AG04450 (cell line): ENCODE measurements around the gene AGMO. TPM values are rescaled to one million over a fixed set of nuclear protein-coding genes. Genes with fewer than 3 reads are reported as not detected.

Experiments
- CTCF ChIA-PET: fragments of 300-600, 350-600 bp; formaldehyde crosslinking; extraction: SDS; loops from one replicate; lab custom pipeline; 2022; ENCODE audit warnings: antibody characterized with exemption, inconsistent platforms; lab: Charles Lee
- POLR2A ChIA-PET: fragments of 350-600 bp; formaldehyde crosslinking; extraction: SDS; loops from one replicate; lab custom pipeline; 2021; ENCODE audit warnings: antibody characterized with exemption, inconsistent platforms; lab: Yijun Ruan, JAX
- DNase-seq: peaks from one replicate; pipeline ENCODE4 v3.0.0-alpha.2; 2011; ENCODE audit warnings: low read depth, low spot score
- H3K27ac ChIP-seq: one replicate; pipeline ENCODE4 v1.5.1; 2012; ENCODE audit warnings: low read depth, low read length, control low read depth
- H3K27me3 ChIP-seq: one replicate; pipeline ENCODE4 v1.6.0; 2012; ENCODE audit warnings: low read length; ENCODE audit not compliant: control insufficient read depth, insufficient read depth
- H3K4me3 ChIP-seq: 2 replicates; pipeline ENCODE4 v1.5.1; 2011; ENCODE audit warnings: mild to moderate bottlenecking, low read depth, low read length, control low read depth
- H3K9me3 ChIP-seq: 2 replicates; pipeline ENCODE4 v1.5.1; 2012; ENCODE audit warnings: low read length; ENCODE audit not compliant: control insufficient read depth, insufficient read depth
- polyA plus RNA-seq: library from polyadenylated mRNA; depleted of rRNA; stranded (reverse); fragments of >200 nt; gene quantifications from 2 replicates; pipeline ENCODE4 v1.2.3, GENCODE V29; 2011
- TF ChIP-seq, protein P1 (sequence below): IDR thresholded peaks from 2 replicates; pipeline ENCODE4 v1.5.1; 2011; ENCODE audit warnings: low read depth, low read length, control low read depth, inconsistent platforms

AGMO gene
- polyA plus RNA-seq, 1 experiment = 0.10 TPM

DNA sequence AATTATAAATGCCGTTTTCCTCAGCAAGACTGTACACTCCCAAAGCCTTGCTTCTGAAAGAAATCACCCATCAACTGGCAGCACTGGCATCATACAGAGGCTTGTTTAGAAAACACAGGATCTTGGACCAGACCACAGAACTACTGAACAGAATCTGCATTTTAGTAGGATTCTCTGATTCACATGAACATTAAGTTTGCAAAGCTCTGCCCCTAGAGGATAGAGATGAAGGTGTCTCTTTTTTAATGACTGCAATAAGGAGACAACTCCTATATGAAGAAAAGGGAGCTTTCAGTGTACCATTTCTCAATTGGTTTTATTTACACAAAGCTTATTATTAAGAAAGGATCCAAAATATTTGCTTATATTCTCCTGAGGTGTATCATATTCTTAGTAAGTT is 172.7 kb downstream of the AGMO start:
- no peak for DNase-seq
- Histone ChIP-seq H3K27ac (no peak overlapping the region), H3K4me3 (no peak overlapping the region), H3K9me3 (no peaks in the 10 kb centered on the region), H3K27me3 (no peaks in the 10 kb centered on the region)
- POLR2A ChIA-PET = no interaction called here
- TF ChIP-seq, protein P1, sequence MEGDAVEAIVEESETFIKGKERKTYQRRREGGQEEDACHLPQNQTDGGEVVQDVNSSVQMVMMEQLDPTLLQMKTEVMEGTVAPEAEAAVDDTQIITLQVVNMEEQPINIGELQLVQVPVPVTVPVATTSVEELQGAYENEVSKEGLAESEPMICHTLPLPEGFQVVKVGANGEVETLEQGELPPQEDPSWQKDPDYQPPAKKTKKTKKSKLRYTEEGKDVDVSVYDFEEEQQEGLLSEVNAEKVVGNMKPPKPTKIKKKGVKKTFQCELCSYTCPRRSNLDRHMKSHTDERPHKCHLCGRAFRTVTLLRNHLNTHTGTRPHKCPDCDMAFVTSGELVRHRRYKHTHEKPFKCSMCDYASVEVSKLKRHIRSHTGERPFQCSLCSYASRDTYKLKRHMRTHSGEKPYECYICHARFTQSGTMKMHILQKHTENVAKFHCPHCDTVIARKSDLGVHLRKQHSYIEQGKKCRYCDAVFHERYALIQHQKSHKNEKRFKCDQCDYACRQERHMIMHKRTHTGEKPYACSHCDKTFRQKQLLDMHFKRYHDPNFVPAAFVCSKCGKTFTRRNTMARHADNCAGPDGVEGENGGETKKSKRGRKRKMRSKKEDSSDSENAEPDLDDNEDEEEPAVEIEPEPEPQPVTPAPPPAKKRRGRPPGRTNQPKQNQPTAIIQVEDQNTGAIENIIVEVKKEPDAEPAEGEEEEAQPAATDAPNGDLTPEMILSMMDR = peak; percentile 33; the same call in 1 of the 2 replicates
- CTCF ChIA-PET = interaction anchor here (1.0 to 2.0 kb wide), 6 partner anchors 10 to 332 kb away, joined by 3 to 16 read pairs (median 4); no protein-coding TSS in a partner anchor

DNA sequence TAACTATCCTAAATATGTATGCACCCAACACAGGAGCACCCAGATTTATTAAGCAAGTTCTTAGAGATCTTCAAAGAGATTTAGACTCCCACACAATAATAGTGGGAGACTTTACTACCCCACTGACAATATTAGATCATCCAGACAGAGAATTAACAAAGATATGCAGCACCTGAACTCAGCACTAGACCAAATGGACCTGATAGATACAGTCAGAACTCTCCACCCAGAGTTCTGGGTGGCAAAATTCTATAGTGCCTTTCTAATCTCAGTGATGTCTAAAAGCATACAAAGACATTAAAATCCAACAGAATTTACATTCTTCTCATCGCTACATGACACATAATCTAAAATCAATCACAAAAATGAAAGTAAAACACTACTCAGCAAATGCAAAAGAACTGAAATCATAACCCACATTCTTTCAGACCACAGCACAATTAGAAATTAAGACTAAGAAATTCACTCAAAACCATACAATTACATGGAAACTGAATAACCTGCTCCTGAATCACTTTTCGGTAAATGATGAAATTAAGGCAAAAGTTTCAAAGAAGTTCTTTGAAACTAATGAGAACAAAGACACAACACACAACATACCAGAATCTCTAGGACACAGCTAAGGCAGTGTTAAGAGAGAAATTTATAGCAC is 183.2 kb downstream of the AGMO start:
- no peaks in the 10 kb centered on the region for H3K27me3 ChIP-seq
- ChIA-PET POLR2A (no interaction called here), CTCF (no interaction called here)
- no peak overlapping the region for H3K27ac ChIP-seq
- TF ChIP-seq, protein P1 = no peak
- DNase-seq = no peak
- no peak overlapping the region for H3K4me3 ChIP-seq
- H3K9me3 ChIP-seq = no peaks in the 10 kb centered on the region

DNA sequence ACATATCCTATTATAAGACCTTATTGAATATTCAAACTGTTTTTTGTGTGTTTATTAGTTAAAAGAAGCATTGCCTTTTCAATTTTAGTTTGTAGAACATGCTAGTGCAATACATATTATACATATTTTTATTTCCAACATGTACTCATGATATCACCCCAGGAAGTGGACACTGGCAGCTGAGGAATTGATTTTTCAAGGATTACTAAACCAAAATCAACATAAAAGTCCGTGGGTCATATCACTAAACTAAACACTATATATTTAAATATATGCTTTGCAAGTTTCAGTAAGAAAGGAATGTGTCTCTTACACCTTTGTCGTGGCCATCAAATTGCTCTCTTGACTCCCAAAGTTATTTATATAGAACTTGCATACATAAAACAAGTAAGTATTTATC is 185.2 kb downstream of the AGMO start:
- TF ChIP-seq, protein P1 = no peak

DNA sequence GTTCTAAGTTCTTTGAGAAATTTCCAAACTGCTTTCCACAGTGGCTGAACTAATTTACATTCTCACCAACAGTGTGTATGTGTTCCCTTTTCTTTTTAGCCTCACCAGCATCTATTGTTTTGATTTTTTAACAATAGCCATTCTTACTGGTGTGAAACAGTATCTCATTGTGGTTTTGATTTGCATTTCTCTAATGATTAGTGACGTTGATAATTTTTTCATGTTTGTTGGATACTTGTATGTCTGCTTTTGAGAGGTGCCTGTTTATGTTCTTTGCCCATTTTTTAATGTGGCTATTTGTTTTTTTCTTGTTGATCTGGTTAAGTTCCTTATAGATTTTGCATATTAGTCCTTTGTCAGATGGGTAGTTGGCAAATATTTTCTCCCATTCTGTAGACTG is 191.4 kb downstream of the AGMO start:
- POLR2A ChIA-PET = no interaction called here
- no peak for DNase-seq
- CTCF ChIA-PET = no interaction called here

More for the DNA sequence above, 185.2 kb downstream of the AGMO start:
- CTCF ChIA-PET = no interaction called here
- no peak for DNase-seq
- POLR2A ChIA-PET = no interaction called here
- Histone ChIP-seq H3K9me3 (no peaks in the 10 kb centered on the region), H3K27me3 (no peaks in the 10 kb centered on the region), H3K27ac (no peak overlapping the region), H3K4me3 (no peak overlapping the region)

DNA sequence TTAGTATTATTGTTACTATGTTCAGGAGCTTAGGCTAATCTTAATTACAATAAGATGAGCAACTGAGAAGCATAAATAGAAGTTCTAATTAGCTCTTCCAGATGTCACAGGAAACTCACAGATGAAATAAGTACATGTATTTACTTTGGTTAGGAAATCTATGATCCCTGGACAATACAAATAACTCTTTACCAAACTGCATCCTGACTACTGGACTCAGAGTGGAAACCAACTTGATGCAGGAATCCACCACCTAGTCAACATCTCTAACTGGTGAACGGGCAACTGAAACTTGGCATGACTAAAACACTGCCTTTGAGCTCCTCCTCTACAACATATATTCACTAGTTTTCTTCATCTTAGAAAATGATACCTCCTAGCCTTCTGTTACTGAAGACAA is 193.2 kb downstream of the AGMO start:
- Histone ChIP-seq H3K4me3 (no peak overlapping the region), H3K9me3 (no peaks in the 10 kb centered on the region), H3K27ac (no peak overlapping the region), H3K27me3 (no peaks in the 10 kb centered on the region)
- CTCF ChIA-PET = interaction anchor here (0.6 to 1.0 kb wide), 2 partner anchors 30 to 75 kb away, joined by 3 read pairs; no protein-coding TSS in a partner anchor
- TF ChIP-seq, protein P1 = no peak
- POLR2A ChIA-PET = no interaction called here
- no peak for DNase-seq

More for the DNA sequence above, 191.4 kb downstream of the AGMO start:
- no peak overlapping the region for H3K4me3 ChIP-seq
- H3K27ac ChIP-seq = no peak overlapping the region
- no peaks in the 10 kb centered on the region for H3K9me3 ChIP-seq
- TF ChIP-seq, protein P1 = no peak
- H3K27me3 ChIP-seq = no peaks in the 10 kb centered on the region
